SK-N-MC (cell line): ENCODE data around the gene PTOV1.

Experiments used
- EZH2 ChIP-seq: fragments of 200-600 bp; sonication (generic); IDR thresholded peaks from one replicate; pipeline ENCODE4 v1.6.1; 2017; ENCODE audit warnings: antibody characterized with exemption
- FOXP2 ChIP-seq: optimal IDR thresholded peaks from 2 replicates; pipeline ENCODE3; 2011; ENCODE audit warnings: mild to moderate bottlenecking, moderate library complexity; ENCODE audit not compliant: insufficient read depth; ENCODE audit errors: extremely low read length, control extremely low read depth

GRCh38 chr19:49835562-49835961 lies 15.4 kb upstream of the PTOV1 start:
- TF ChIP-seq EZH2 (no peak), FOXP2 (no peak)
